ENCODE measurements around the gene GALNT18.

The GALNT18 gene

DNA sequence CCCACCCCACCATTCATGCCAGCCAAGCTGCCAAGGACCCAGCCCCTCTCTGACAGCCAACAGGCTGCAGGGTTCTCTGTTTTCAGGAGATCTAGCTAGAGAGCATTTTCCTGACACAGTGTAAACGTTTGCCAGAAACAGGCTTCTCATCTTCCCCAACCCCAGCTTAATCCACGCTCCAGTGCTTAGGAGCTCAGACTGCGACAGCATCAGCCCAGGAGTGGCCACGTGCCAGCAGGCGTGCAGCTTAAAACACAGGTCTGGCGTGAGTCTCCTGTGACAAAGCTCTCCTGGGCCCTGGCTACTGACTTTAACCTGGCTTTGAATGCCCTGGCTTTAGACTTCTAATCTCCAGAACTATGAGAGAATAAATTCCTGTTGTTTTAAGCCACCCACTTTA, 66.6 kb downstream of the GALNT18 start:
- TF ChIP-seq, protein P1, sequence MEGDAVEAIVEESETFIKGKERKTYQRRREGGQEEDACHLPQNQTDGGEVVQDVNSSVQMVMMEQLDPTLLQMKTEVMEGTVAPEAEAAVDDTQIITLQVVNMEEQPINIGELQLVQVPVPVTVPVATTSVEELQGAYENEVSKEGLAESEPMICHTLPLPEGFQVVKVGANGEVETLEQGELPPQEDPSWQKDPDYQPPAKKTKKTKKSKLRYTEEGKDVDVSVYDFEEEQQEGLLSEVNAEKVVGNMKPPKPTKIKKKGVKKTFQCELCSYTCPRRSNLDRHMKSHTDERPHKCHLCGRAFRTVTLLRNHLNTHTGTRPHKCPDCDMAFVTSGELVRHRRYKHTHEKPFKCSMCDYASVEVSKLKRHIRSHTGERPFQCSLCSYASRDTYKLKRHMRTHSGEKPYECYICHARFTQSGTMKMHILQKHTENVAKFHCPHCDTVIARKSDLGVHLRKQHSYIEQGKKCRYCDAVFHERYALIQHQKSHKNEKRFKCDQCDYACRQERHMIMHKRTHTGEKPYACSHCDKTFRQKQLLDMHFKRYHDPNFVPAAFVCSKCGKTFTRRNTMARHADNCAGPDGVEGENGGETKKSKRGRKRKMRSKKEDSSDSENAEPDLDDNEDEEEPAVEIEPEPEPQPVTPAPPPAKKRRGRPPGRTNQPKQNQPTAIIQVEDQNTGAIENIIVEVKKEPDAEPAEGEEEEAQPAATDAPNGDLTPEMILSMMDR (conservative IDR thresholded peaks at IDR 0.05), result no peak
- no peak for TF ChIP-seq ZFX (IDR thresholded peaks at IDR 0.05)
- H3K27ac ChIP-seq, result no peak overlapping the region

DNA sequence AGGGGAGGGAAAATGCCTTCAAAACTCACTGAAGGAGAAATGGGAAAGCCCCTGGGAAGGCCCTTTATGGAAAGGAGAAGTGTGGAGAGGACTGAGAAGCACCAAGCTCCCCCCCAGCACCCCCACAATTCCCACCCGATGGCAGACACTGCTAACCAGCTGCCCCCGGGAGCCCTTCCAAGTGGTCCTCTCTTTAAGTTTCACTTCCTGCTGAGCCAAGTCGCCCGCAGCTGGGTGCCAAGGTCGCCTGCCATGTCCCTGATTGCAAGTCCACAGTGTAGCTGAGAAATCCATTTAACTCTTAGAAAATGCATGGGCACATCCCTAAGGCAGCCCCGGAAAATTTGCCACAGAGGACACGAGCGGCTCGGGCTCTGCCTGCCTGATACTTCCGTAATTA, 68.2 kb downstream of the GALNT18 start:
- no peak overlapping the region for H3K27ac ChIP-seq
- TF ChIP-seq, protein P1 (conservative IDR thresholded peaks at IDR 0.05), result no peak
- TF ChIP-seq ZFX (IDR thresholded peaks at IDR 0.05), result no peak

DNA sequence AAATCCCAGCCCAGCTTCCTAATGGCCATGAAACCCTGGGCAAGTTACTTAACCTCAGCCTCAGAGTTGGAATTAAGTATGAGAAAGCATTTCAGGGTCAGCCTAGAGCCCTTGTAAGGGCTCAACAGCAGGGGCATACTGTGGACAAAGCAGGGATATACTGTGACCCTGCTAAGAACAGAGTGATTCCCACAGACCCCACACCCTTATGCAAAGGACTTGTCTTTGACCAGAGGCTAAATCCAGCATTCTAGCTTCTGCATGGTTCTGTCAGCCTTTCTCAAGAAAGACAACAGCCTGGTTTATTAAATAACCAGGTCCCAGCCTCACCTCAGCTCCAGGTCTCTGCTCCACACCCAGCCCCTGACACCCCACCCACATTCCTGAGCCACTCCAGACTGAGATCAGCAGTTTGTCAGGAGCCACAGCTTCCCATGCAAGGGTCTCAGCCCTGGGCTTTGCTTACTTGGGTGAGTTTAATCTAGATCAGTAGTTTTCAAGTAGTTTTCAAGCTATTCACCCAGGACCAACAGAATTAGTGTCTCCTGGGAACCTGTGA, 69.2 kb downstream of the GALNT18 start:
- H3K27ac ChIP-seq, result no peak overlapping the region
- TF ChIP-seq, protein P1 (conservative IDR thresholded peaks at IDR 0.05), result no peak
- no peak for TF ChIP-seq ZFX (IDR thresholded peaks at IDR 0.05)

DNA sequence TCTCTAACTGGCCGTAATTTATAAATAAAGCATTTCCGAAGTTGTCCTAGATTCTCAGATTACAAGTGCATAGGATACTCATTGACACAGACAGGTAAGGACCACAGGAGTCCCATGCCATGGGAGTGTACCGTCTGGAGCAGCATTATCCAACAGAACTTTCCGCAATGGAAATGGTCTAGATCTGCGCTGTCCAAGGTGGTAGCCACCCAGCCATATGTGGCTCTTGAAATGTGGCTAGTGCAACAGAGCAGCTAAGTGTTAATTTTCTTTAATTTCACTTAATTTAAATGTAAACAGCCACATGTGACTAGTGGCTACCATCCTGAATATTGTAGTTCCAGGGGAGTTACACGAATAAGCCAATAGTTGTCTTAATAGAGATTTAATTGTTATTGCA, 71.3 kb downstream of the GALNT18 start:
- TF ChIP-seq, protein P1 (conservative IDR thresholded peaks at IDR 0.05), result no peak
- TF ChIP-seq ZFX (IDR thresholded peaks at IDR 0.05), result no peak
- H3K27ac ChIP-seq, result no peak overlapping the region

DNA sequence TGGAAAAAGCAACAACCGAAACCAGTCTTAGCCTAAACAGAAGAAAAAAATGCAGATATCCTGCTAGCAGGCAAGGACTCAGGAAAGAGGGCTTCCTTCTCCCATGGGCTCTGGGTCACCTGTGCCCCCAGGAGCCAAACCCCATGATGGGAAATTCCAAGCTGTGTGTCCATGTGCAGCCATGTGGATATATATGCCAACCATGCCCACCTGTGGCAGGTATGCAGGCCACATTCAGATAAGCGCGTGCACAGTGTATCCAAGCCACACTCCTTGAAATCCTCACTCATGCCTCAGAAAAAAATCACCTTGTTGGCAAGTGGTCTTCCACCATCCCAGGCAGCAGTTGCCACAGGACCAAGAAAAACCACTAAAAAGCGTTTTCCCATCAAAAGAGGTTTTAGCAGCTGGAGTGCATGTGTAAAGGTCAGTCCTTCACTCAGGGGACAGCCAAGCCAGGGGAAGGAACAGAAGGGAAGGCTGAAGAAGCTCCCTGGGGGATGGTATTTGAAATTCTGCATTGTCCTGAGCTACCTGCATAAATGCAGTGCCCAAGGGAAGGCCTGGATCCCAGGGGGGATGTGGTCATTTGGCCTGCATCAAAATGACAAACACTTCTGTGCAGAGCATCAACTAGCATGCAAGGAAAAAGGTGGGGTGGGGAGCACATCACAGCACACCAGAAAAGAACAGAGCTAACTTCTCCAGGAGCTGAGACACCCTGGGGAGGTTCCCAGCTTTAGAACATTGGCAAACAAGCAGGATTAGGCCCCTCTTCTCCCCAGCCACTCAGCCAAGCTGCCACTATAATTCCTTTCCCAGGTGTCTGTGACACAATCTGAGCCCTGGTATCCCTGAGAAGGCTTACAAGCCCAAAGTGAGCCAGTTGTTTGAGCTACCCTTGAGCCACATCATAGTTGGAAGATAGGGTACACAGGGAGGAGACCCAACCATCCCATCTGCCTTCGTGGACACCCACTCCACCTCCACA, 76.2 kb downstream of the GALNT18 start:
- TF ChIP-seq, protein P1 (conservative IDR thresholded peaks at IDR 0.05), result no peak
- TF ChIP-seq ZFX (IDR thresholded peaks at IDR 0.05), result no peak

DNA sequence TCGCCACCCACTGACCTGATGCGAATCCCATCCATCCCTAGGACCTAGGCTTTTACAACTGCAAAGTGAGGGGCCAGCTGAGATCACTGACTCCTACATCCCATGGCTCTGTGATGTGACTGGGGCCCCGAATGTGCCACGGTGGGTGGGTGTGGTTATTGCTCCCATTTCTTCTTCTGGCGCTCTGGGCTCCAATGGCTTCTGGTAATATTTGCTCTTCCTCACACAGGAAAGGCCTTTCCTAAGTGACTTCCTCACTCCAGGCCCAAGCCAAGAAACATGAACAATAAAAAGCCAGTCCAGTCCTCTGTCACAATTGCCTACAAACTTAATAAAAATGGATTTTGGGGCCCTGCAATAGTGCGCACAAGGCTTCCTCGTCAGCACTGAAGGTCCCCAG, 78.1 kb downstream of the GALNT18 start:
- no peak overlapping the region for H3K27ac ChIP-seq
- TF ChIP-seq, protein P1 (conservative IDR thresholded peaks at IDR 0.05), result no peak
- TF ChIP-seq ZFX (IDR thresholded peaks at IDR 0.05), result no peak

More for the DNA sequence above, 76.2 kb downstream of the GALNT18 start:
- no peak overlapping the region for H3K27ac ChIP-seq

DNA sequence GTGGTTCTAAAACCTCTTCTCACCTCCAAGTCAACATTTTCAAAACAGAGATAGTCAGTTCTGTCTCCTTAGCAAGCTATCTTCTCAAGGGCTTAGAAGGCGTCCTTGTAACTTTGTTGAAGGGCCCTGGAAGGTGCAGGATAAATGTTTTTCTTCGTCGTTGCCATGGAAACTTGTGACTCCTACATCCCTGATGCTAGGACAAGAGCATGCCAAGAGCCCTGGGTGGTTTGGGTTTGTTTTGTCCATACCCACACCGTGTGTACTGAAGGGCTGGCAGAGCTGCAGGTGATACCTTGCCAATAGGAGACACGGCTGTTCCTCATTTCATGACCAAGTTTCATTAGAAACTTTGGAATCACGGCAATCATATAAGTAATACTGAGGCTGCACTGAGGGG, 81.6 kb downstream of the GALNT18 start:
- TF ChIP-seq, protein P1 (conservative IDR thresholded peaks at IDR 0.05), result no peak
- TF ChIP-seq ZFX (IDR thresholded peaks at IDR 0.05), result no peak
- no peak overlapping the region for H3K27ac ChIP-seq
